ENCODE results near the gene NEO1.

GRCh38 chr15:73078291-73078690 is 26.0 kb downstream of the NEO1 start:
- TF ChIP-seq CTCF (optimal IDR thresholded peaks at IDR 0.05 in 1 of 3, IDR thresholded peaks at IDR 0.05 in 1 of 3, conservative IDR thresholded peaks at IDR 0.05 in 1 of 3; ENCODE audit: extremely low read depth in 1 of 3, insufficient read depth in 2 of 3, low read length in 3 of 3) (no peak), EZH2 (IDR thresholded peaks at IDR 0.05; ENCODE audit: low read length) (no peak)

All from keratinocyte (primary cell).